Activated B cell treated with CpG ODN at 0.5 μM for 24 hours (primary cell): Measurements from ENCODE around the gene HPS5. TPM values are rescaled to one million over a fixed set of nuclear protein-coding genes. Genes with fewer than 3 reads are reported as not detected.
A peak's percentile ranks its signal among the peaks of the same experiment; 100 is the strongest.

Experiments used
- ATAC-seq: fragments of 200-7000 bp; cut with Tn5 transposase; one replicate; pipeline ENCODE4 v1.10.0; 2021; ENCODE audit warnings: low read depth, mild to moderate bottlenecking, moderate library complexity
- CTCF ChIA-PET: fragments of 350-600 bp; sonication (Branson Sonifier 250); formaldehyde crosslinking; loops from one replicate; lab custom pipeline; 2021; ENCODE audit warnings: antibody characterized with exemption; lab: Charles Lee
- POLR2A ChIA-PET: fragments of 350-600 bp; sonication (Branson Sonifier 250); formaldehyde crosslinking; loops from one replicate; lab custom pipeline; 2021; ENCODE audit warnings: antibody characterized with exemption; lab: Charles Lee
- DNase-seq: peaks from one replicate; pipeline ENCODE4 v3.0.0; 2022
- H3K27ac Mint-ChIP-seq: one replicate; pipeline ENCODE4 v1.8.0; 2020; ENCODE audit warnings: mixed read lengths
- H3K27me3 Mint-ChIP-seq: one replicate; pipeline ENCODE4 v1.8.0; 2021; ENCODE audit warnings: mixed read lengths
- H3K36me3 Mint-ChIP-seq: one replicate; pipeline ENCODE4 v1.8.0; 2021; ENCODE audit warnings: low read depth, mixed read lengths
- H3K4me1 Mint-ChIP-seq: one replicate; pipeline ENCODE4 v1.8.0; 2021; ENCODE audit warnings: mixed read lengths
- H3K4me3 Mint-ChIP-seq: one replicate; pipeline ENCODE4 v1.8.0; 2020; ENCODE audit warnings: mild to moderate bottlenecking, mixed read lengths
- H3K9me3 Mint-ChIP-seq: one replicate; pipeline ENCODE4 v1.8.0; 2020; ENCODE audit warnings: mixed read lengths
- intact Hi-C: fragments of 100-400 bp; cut with micrococcal nuclease; formaldehyde crosslinking; loops from one replicate; pipeline ENCODE4 v1.15.1; 2024
- total RNA-seq: library from RNA; stranded (reverse); gene quantifications from 2 replicates; pipeline ENCODE4 v1.2.3, GENCODE V29; 2022
- TF ChIP-seq, protein P1 (sequence below): fragments of 200-600 bp; IDR thresholded peaks from one replicate; pipeline ENCODE4 v1.8.0; 2022; ENCODE audit warnings: antibody characterized with exemption, mild to moderate bottlenecking

HPS5 gene
- total RNA-seq, 1 donor from 2014 or later, result 51.0 TPM

DNA sequence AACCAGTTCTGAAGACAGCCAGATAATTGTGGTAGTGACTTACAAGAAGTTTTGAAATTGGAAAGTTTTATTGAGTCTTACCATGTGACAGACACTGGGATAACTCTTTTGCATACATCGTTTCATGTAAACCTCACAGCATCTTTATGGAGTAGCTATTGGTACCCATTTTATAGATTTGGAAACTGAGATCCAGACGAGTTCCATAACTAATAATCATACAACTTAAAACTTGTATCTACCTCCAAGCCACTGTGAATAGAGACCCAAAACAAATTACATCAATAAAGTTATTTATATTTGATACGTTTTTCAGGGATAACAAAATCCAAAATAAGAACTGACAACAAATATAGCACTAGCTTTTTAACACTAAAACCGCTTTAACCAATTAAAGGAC lies 36.7 kb upstream of the HPS5 start:
- ChIA-PET CTCF (no interaction called here), POLR2A (interaction anchor here (1.1 kb wide), 1 partner anchor 37 kb away, joined by 3 read pairs; no protein-coding TSS in a partner anchor)
- TF ChIP-seq, protein P1, sequence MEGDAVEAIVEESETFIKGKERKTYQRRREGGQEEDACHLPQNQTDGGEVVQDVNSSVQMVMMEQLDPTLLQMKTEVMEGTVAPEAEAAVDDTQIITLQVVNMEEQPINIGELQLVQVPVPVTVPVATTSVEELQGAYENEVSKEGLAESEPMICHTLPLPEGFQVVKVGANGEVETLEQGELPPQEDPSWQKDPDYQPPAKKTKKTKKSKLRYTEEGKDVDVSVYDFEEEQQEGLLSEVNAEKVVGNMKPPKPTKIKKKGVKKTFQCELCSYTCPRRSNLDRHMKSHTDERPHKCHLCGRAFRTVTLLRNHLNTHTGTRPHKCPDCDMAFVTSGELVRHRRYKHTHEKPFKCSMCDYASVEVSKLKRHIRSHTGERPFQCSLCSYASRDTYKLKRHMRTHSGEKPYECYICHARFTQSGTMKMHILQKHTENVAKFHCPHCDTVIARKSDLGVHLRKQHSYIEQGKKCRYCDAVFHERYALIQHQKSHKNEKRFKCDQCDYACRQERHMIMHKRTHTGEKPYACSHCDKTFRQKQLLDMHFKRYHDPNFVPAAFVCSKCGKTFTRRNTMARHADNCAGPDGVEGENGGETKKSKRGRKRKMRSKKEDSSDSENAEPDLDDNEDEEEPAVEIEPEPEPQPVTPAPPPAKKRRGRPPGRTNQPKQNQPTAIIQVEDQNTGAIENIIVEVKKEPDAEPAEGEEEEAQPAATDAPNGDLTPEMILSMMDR, result no peak
- no peak overlapping the region for H3K4me3 Mint-ChIP-seq
- no peak for DNase-seq
- H3K4me1 Mint-ChIP-seq, result no peaks in the 10 kb centered on the region
- intact Hi-C loops, result no loop called here
- no peaks in the 10 kb centered on the region for H3K27me3 Mint-ChIP-seq
- peaks cover 73% of the 10 kb centered on the region for H3K36me3 Mint-ChIP-seq
- H3K27ac Mint-ChIP-seq, result no peak overlapping the region
- H3K9me3 Mint-ChIP-seq, result no peaks in the 10 kb centered on the region
- ATAC-seq, result no peak

DNA sequence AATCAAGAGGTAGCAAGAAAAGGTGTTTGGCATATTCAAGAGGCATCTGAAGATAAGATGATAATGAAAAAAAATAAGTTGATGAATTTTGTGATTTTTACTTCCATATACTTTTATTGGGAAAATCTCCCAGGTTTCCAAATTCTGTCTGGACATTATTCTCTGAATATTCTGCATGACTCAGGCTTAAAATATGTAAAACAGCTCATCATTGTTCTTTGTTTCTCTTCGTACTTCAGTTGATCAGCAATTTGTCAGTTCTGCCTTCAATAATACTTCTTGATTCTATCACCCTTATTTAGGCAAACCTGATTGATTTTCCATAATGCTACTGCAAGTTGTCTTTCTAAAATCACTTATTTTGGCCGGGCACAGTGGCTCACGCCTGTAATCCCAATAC lies 30.6 kb upstream of the HPS5 start:
- Mint-ChIP-seq H3K36me3 (peaks cover 74% of the 10 kb centered on the region), H3K4me1 (no peaks in the 10 kb centered on the region), H3K4me3 (no peak overlapping the region), H3K27ac (no peak overlapping the region), H3K9me3 (no peaks in the 10 kb centered on the region), H3K27me3 (no peaks in the 10 kb centered on the region)
- intact Hi-C loops, result no loop called here
- no peak for ATAC-seq
- DNase-seq, result no peak
- POLR2A ChIA-PET, result no interaction called here
- CTCF ChIA-PET, result no interaction called here
- TF ChIP-seq, protein P1, result no peak

DNA sequence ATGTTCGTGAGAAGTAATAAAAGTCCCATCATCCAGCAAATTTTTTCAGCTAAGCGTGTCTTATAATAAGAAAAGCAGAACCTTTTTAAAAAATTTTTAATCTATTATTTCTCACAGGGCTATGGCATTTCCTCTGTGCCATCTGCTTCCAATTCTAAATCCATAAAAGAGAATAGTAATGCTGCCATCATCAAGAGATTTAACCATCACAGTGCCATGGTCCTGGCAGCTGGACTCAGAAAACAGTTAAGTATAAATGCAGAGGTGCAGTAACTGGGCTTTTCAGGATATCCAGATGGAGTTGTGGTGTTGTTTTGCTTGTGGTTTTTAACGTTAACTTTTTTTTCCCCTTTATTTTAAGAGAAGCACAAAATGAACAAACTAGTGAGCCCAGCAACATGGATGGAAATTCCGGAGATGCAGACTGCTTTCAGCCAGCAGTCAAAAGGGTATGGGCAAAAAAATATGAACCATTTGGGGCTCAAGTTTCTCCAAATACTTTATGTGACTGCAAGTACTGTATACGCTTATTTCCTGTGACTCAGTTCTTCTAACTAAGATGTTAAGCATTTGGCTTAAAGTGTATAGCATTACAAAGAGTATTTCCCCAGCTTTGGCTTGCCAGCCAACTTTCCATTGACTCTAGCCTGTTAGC lies 25.7 kb upstream of the HPS5 start:
- no peak overlapping the region for H3K27ac Mint-ChIP-seq
- POLR2A ChIA-PET, result no interaction called here
- no peaks in the 10 kb centered on the region for H3K4me1 Mint-ChIP-seq
- intact Hi-C loops, result no loop called here
- peaks cover 67% of the 10 kb centered on the region for H3K36me3 Mint-ChIP-seq
- TF ChIP-seq, protein P1, result no peak
- H3K27me3 Mint-ChIP-seq, result no peaks in the 10 kb centered on the region
- no peak for ATAC-seq
- DNase-seq, result no peak
- H3K9me3 Mint-ChIP-seq, result no peaks in the 10 kb centered on the region
- CTCF ChIA-PET, result interaction anchor here (1.1 kb wide), 1 partner anchor 232 kb away, joined by 4 read pairs; no protein-coding TSS in a partner anchor
- no peak overlapping the region for H3K4me3 Mint-ChIP-seq

DNA sequence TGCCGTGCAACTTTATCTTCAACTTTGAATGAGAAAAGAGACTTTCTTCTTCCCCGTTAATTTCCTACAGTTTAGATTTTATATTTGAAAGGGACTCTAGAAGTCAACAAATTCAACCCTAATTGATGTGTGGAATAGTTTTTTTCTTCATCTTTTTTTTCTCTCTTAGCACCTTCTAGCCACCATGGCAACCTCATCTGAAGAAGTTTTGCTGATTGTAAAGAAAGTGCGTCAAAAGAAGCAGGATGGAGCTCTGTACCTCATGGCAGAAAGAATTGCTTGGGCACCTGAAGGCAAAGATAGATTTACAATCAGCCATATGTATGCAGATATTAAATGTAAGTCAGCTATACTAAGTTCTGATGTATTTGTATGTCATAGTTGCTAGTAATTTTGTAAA lies 11.0 kb upstream of the HPS5 start:
- CTCF ChIA-PET, result no interaction called here
- Mint-ChIP-seq H3K9me3 (no peaks in the 10 kb centered on the region), H3K27ac (peak overlapping the region; percentile 56), H3K4me3 (no peak overlapping the region), H3K4me1 (peaks cover 42% of the 10 kb centered on the region), H3K27me3 (no peaks in the 10 kb centered on the region), H3K36me3 (peaks cover 73% of the 10 kb centered on the region)
- TF ChIP-seq, protein P1, result no peak
- intact Hi-C loops, result loop anchor here (1.0 kb wide), 1 partner anchor 22 kb away; no protein-coding TSS in a partner anchor
- no peak for ATAC-seq
- DNase-seq, result no peak
- POLR2A ChIA-PET, result interaction anchor here (1.6 to 2.2 kb wide), 2 partner anchors 11 to 62 kb away, joined by 12 to 15 read pairs; partner anchors contain the start of genes GTF2H1, HPS5 and LDHA

DNA sequence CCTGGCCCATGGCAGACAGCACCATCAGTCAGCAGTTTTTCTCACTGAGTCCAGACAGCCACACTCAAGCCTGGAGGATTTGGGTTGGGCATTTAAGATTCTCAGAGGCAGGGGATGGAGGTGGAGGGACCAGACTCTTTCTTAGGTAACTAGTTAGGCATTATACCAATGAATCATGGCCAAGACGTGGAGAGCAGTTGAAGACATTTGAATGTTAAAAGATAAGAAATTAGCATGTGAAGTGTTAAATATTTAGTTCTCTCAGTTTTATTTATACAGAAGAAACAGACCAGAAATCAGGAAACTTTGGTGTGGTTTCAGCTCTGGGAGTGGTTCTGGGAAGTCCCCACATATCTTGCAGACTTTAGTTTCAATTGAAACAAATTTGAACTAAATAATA lies 10.4 kb upstream of the HPS5 start:
- peak overlapping the region; percentile 88 for H3K27ac Mint-ChIP-seq
- DNase-seq, result no peak

More for the DNA sequence above, 10.4 kb upstream of the HPS5 start:
- ChIA-PET CTCF (no interaction called here), POLR2A (interaction anchor here (1.6 to 2.2 kb wide), 2 partner anchors 10 to 63 kb away, joined by 12 to 15 read pairs; partner anchors contain the start of genes GTF2H1, HPS5 and LDHA)
- peak; percentile 39 for ATAC-seq
- Mint-ChIP-seq H3K4me1 (peaks cover 42% of the 10 kb centered on the region), H3K9me3 (no peaks in the 10 kb centered on the region), H3K36me3 (peaks cover 73% of the 10 kb centered on the region), H3K27me3 (no peaks in the 10 kb centered on the region), H3K4me3 (peak overlapping the region; percentile 66)
- TF ChIP-seq, protein P1, result no peak
- intact Hi-C loops, result loop anchor here (1.0 kb wide), 1 partner anchor 21 kb away; no protein-coding TSS in a partner anchor
